Fibroblast of lung (primary cell): ENCODE measurements around the gene CBX6. TPM values are rescaled to one million over a fixed set of nuclear protein-coding genes. Genes with fewer than 3 reads are reported as not detected.

Experiments used
- DNase-seq, 2 donors: peaks; one replicate each; pipeline versions ENCODE4 v3.0.0 to v3.0.0-alpha.2; 2010; ENCODE audit warnings: low read depth in 2 of 2
- H2AFZ ChIP-seq: 2 replicates; pipeline ENCODE4 v1.5.1; 2012; ENCODE audit warnings: low read length, control low read depth, inconsistent platforms
- H3K27ac ChIP-seq: 2 replicates; pipeline ENCODE4 v1.5.1; 2011; ENCODE audit warnings: low read length, control low read depth; ENCODE audit not compliant: insufficient read depth
- H3K27me3 ChIP-seq: 2 replicates; pipeline ENCODE4 v1.5.1; 2011; ENCODE audit warnings: mild to moderate bottlenecking, low read length; ENCODE audit not compliant: control insufficient read depth, insufficient read depth
- H3K36me3 ChIP-seq: 2 replicates; pipeline ENCODE4 v1.5.1; 2011; ENCODE audit warnings: low read length; ENCODE audit not compliant: control insufficient read depth, insufficient read depth
- H3K4me1 ChIP-seq: 2 replicates; pipeline ENCODE4 v1.5.1; 2011; ENCODE audit warnings: low read length; ENCODE audit not compliant: control insufficient read depth, insufficient read depth; ENCODE audit errors: extremely low read depth
- H3K4me2 ChIP-seq: 2 replicates; pipeline ENCODE4 v1.5.1; 2011; ENCODE audit warnings: low read length, control low read depth; ENCODE audit not compliant: insufficient read depth; ENCODE audit errors: extremely low read depth
- H3K4me3 ChIP-seq, 4 experiments: fragments of 200-600 bp in 1 of 4; sonication (generic) in 1 of 4; replicated peaks in 1 of 4; 2 replicates each; pipeline ENCODE4 v1.5.1; 2011 to 2016; ENCODE audit warnings: low read length in 4 of 4, low read depth in 3 of 4, mild to moderate bottlenecking in 3 of 4, control low read depth in 2 of 4, inconsistent platforms in 1 of 4, mixed read lengths in 1 of 4; ENCODE audit not compliant: insufficient read depth in 1 of 4; ENCODE audit errors: control extremely low read depth in 1 of 4
- H3K79me2 ChIP-seq: 2 replicates; pipeline ENCODE4 v1.5.1; 2012; ENCODE audit warnings: mild to moderate bottlenecking, low read length, inconsistent platforms; ENCODE audit not compliant: control insufficient read depth, insufficient read depth
- H3K9ac ChIP-seq: 2 replicates; pipeline ENCODE4 v1.5.1; 2011; ENCODE audit warnings: mild to moderate bottlenecking, low read length, control low read depth; ENCODE audit not compliant: insufficient read depth
- H3K9me3 ChIP-seq: 2 replicates; pipeline ENCODE4 v1.5.1; 2012; ENCODE audit warnings: low read depth, low read length; ENCODE audit not compliant: control insufficient read depth, insufficient read depth
- H4K20me1 ChIP-seq: 2 replicates; pipeline ENCODE4 v1.5.1; 2011; ENCODE audit warnings: low read length; ENCODE audit not compliant: control insufficient read depth, insufficient read depth; ENCODE audit errors: extremely low read depth
- CTCF ChIP-seq, 2 donors: IDR thresholded peaks in 1 of 2; conservative IDR thresholded peaks in 1 of 2; 1 replicate in 1 of 2; 2 replicates in 1 of 2; pipeline ENCODE4 v1.5.1; 2011 to 2012; ENCODE audit warnings: low read length in 2 of 2, control low read depth in 1 of 2, inconsistent platforms in 1 of 2, low read depth in 1 of 2, mild to moderate bottlenecking in 1 of 2
- EZH2 ChIP-seq: IDR thresholded peaks from 2 replicates; pipeline ENCODE4 v1.5.1; 2012; ENCODE audit warnings: low read length, control low read depth, mild to moderate bottlenecking; ENCODE audit errors: missing control alignments
- polyA plus RNA-seq, 2 donors: library from polyadenylated mRNA; depleted of rRNA in 1 of 2; stranded (reverse) in 1 of 2; unstranded in 1 of 2; fragments of >200 nt; gene quantifications; 2 replicates each; pipeline ENCODE4 v1.2.1, GENCODE V29; 2011 to 2012; ENCODE audit warnings: missing spikeins in 1 of 2
- total RNA-seq: library from RNA; depleted of rRNA; stranded (reverse); fragments of >200 nt; gene quantifications from 2 replicates; pipeline ENCODE4 v1.2.1, GENCODE V29; 2014

Gene CBX6
- total and polyA plus RNA-seq, 2 donors (not counting 1 experiment from before 2014, with no cell fraction given) = 20.3 to 53.8 TPM

- H3K36me3 ChIP-seq = no peaks in the 10 kb centered on the region
- H3K9me3 ChIP-seq = no peaks in the 10 kb centered on the region
- H3K27ac ChIP-seq = no peak overlapping the region
- H3K4me3 ChIP-seq = no peak overlapping the region
- H3K4me2 ChIP-seq = no peak overlapping the region
- no peak for TF ChIP-seq CTCF (conservative IDR thresholded peaks at IDR 0.05 in 1 of 2, IDR thresholded peaks at IDR 0.05 in 1 of 2; ENCODE audit: low read depth in 1 of 2, low read length in 2 of 2)
- no peak for TF ChIP-seq EZH2
- H3K9ac ChIP-seq = no peak overlapping the region
- no peak overlapping the region for H2AFZ ChIP-seq
- DNase-seq = no peak
- no peaks in the 10 kb centered on the region for H3K79me2 ChIP-seq
- H3K27me3 ChIP-seq = peaks cover 12% of the 10 kb centered on the region
- peaks cover 1% of the 10 kb centered on the region for H4K20me1 ChIP-seq
- no peaks in the 10 kb centered on the region for H3K4me1 ChIP-seq
Measured at GRCh38 chr22:38815842-38816241, 56.2 kb downstream of the CBX6 start.

Other genes starting within 250 kb of the CBX6 start
- gene FAM227A, start 215.8 kb downstream of the CBX6 start, total RNA-seq = 0.66 and 0.77 TPM in 2 replicates
- gene FAM227A, start 215.8 kb downstream of the CBX6 start, polyA plus RNA-seq = 0.19 and 0.69 TPM in 2 replicates
- gene CBY1, start 215.6 kb downstream of the CBX6 start, total RNA-seq = 14.5 and 16.2 TPM in 2 replicates
- gene CBY1, start 215.6 kb downstream of the CBX6 start, polyA plus RNA-seq = 35.5 and 42.3 TPM in 2 replicates
- 61.1 and 65.0 TPM in 2 replicates for gene TOMM22, start 190.3 kb downstream of the CBX6 start, total RNA-seq
- gene TOMM22, start 190.3 kb downstream of the CBX6 start, polyA plus RNA-seq = 80.3 and 112 TPM in 2 replicates
- gene JOSD1, start 171.3 kb downstream of the CBX6 start, total RNA-seq = 59.1 and 62.1 TPM in 2 replicates
- 35.9 and 40.5 TPM in 2 replicates for gene JOSD1, start 171.3 kb downstream of the CBX6 start, polyA plus RNA-seq
- gene GTPBP1, start 166.3 kb downstream of the CBX6 start, total RNA-seq = 18.0 and 23.1 TPM in 2 replicates
- gene GTPBP1, start 166.3 kb downstream of the CBX6 start, polyA plus RNA-seq = 20.6 and 26.6 TPM in 2 replicates
- 42.1 and 76.6 TPM in 2 replicates for gene SUN2, start 116.2 kb downstream of the CBX6 start, total RNA-seq
- 26.2 and 27.4 TPM in 2 replicates for gene SUN2, start 116.2 kb downstream of the CBX6 start, polyA plus RNA-seq
- gene DNAL4, start 78.1 kb downstream of the CBX6 start, total RNA-seq = 23.4 and 25.1 TPM in 2 replicates
- 9.0 and 13.3 TPM in 2 replicates for gene DNAL4, start 78.1 kb downstream of the CBX6 start, polyA plus RNA-seq
- gene NPTXR, start 28.2 kb downstream of the CBX6 start, total RNA-seq = 1.0 and 2.0 TPM in 2 replicates
- 0.84 and 1.0 TPM in 2 replicates for gene NPTXR, start 28.2 kb downstream of the CBX6 start, polyA plus RNA-seq
- gene APOBEC3A, start 85.4 kb upstream of the CBX6 start, total RNA-seq = not detected in 2 replicates
- gene APOBEC3A, start 85.4 kb upstream of the CBX6 start, polyA plus RNA-seq = not detected in 2 replicates
- 0.77 and 2.3 TPM in 2 replicates for gene APOBEC3B, start 110.1 kb upstream of the CBX6 start, total RNA-seq
- gene APOBEC3B, start 110.1 kb upstream of the CBX6 start, polyA plus RNA-seq = 10.3 and 51.7 TPM in 2 replicates
- 9.5 and 19.2 TPM in 2 replicates for gene APOBEC3C, start 142.0 kb upstream of the CBX6 start, total RNA-seq
- 44.5 and 54.2 TPM in 2 replicates for gene APOBEC3C, start 142.0 kb upstream of the CBX6 start, polyA plus RNA-seq
- gene APOBEC3D, start 148.9 kb upstream of the CBX6 start, total RNA-seq = 4.9 and 5.9 TPM in 2 replicates
- gene APOBEC3D, start 148.9 kb upstream of the CBX6 start, polyA plus RNA-seq = 3.0 and 4.7 TPM in 2 replicates
- gene APOBEC3F, start 168.6 kb upstream of the CBX6 start, total RNA-seq = 6.2 and 7.8 TPM in 2 replicates
- 6.3 and 7.0 TPM in 2 replicates for gene APOBEC3F, start 168.6 kb upstream of the CBX6 start, polyA plus RNA-seq
- 21.8 and 22.1 TPM in 2 replicates for gene APOBEC3G, start 205.1 kb upstream of the CBX6 start, total RNA-seq
- gene APOBEC3G, start 205.1 kb upstream of the CBX6 start, polyA plus RNA-seq = 11.0 and 14.3 TPM in 2 replicates
- gene APOBEC3H, start 225.0 kb upstream of the CBX6 start, total RNA-seq = 0.26 and 1.3 TPM in 2 replicates
- gene APOBEC3H, start 225.0 kb upstream of the CBX6 start, polyA plus RNA-seq = 0.20 TPM in 1 of 2 replicates, not detected in the other